Subcutaneous abdominal adipose tissue (tissue), 5 donors: Measurements from ENCODE around the gene STXBP5.

Experiments used
- H3K27ac ChIP-seq: one replicate; pipeline ENCODE4 v1.7.0; 2013; ENCODE audit warnings: low read depth, mild to moderate bottlenecking, inconsistent platforms, low read length, moderate library complexity
- H3K27me3 ChIP-seq, 5 donors: one replicate each; pipeline ENCODE4 v1.7.0; 2013; ENCODE audit warnings: low read length in 5 of 5, inconsistent platforms in 1 of 5; ENCODE audit not compliant: control insufficient read depth in 5 of 5, insufficient read depth in 4 of 5
- H3K36me3 ChIP-seq, 5 donors: one replicate each; pipeline ENCODE4 v1.7.0; 2013; ENCODE audit warnings: low read length in 5 of 5; ENCODE audit not compliant: control insufficient read depth in 5 of 5, insufficient read depth in 5 of 5
- H3K4me1 ChIP-seq, 5 donors: one replicate each; pipeline ENCODE4 v1.7.0; 2013; ENCODE audit warnings: low read length in 5 of 5, mild to moderate bottlenecking in 3 of 5, moderate library complexity in 1 of 5; ENCODE audit not compliant: control insufficient read depth in 5 of 5, insufficient read depth in 5 of 5
- H3K4me3 ChIP-seq, 5 donors: one replicate each; pipeline ENCODE4 v1.7.0; 2013; ENCODE audit warnings: low read length in 5 of 5, low read depth in 1 of 5
- H3K9ac ChIP-seq, 5 donors: one replicate each; pipeline ENCODE4 v1.7.0; 2013; ENCODE audit warnings: low read length in 5 of 5, mild to moderate bottlenecking in 4 of 5, moderate library complexity in 3 of 5
- H3K9me3 ChIP-seq, 5 donors: one replicate each; pipeline ENCODE4 v1.7.0; 2013; ENCODE audit warnings: low read length in 5 of 5; ENCODE audit not compliant: control insufficient read depth in 5 of 5
- donor health status: healthy.
- donor health status: healthy.
- donor health status: healthy.
- donor health status: healthy.
- donor health status: healthy.

The STXBP5 gene

DNA sequence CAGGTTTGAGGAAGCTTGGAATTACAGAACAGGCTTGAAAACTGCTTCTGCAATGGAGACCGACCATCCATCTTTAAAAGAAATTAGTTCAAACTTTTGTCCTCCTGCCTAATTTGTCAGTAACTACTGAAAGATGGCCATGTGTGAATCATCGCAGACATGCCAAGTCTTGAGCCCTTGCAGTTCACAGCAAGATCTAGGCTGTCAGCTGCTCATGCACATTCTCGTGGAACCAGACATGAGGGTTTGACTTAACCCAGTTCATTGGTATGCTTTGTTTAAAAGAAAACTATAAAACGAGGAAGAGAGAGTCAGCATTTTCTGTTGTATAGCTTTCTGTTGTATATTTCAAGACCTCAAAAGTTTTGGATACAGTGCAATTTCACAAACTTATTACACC lies 230.3 kb downstream of the STXBP5 start:
- H3K9ac ChIP-seq = no peak overlapping the region
- no peaks in the 10 kb centered on the region for H3K27me3 ChIP-seq
- no peak overlapping the region for H3K4me3 ChIP-seq
- no peaks in the 10 kb centered on the region for H3K9me3 ChIP-seq
- H3K4me1 ChIP-seq = no peaks in the 10 kb centered on the region
- no peak overlapping the region for H3K27ac ChIP-seq
- H3K36me3 ChIP-seq = no peaks in the 10 kb centered on the region

DNA sequence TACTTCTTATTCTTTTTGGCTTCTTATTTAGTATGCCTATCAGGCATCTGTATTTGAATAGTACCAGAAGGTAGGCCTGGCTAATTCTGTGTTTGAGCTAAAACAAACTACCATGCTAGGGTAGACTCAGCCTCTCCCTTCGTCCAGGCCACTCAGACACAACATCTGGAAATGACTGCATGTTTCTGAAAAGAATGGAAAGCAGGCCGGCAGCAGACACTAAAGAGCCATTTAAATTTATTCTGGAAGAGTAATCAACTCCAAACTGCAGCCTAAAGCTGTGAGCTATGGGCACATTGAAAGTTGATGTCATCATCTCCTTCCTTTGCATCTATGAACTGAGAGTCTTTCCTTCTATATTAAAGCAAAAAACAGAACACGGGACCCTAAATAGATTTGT lies 233.4 kb downstream of the STXBP5 start:
- H3K4me3 ChIP-seq = no peak overlapping the region
- no peak overlapping the region for H3K27ac ChIP-seq
- no peaks in the 10 kb centered on the region for H3K27me3 ChIP-seq
- no peaks in the 10 kb centered on the region for H3K36me3 ChIP-seq
- no peaks in the 10 kb centered on the region for H3K9me3 ChIP-seq
- peaks cover 0 to 5% (median 0%) of the 10 kb centered on the region in 5 donors for H3K4me1 ChIP-seq
- H3K9ac ChIP-seq = no peak overlapping the region

DNA sequence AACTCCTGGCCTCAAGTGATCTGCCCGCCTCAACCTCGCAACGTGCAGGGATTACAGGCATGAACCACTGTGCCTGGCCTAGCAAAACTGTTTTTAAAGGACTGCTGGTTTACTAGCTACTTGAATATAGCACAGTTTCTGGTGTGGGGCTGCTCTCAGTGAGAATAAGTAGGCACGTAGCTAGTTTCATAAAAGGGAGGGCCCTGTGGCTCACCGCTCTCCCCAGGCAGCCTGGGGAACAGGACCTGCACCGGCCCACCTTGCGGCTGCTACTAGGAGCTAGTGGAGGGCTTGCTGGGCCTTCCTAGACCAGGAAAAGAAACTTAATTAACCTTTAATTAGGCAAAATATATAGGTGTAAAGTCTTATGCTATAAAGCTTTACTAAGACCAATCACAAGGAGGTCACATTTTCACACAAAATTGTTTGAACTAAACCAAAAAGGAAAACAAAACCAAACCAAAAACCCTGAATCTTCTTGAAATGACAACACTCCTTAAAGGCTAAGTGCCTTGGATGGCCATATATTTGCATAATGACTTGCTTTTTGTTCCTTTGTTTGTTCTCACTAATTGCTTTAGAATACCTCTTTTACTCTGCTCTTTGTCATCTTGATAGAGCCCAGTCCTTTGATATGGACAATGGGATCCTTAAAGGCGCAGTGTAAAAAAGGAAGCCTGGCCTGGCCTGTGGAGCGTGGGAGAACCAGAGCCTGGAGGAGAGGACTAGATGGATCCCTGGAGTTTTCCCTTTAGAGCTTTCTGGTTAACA lies 234.7 kb downstream of the STXBP5 start:
- H3K36me3 ChIP-seq = no peaks in the 10 kb centered on the region
- H3K27me3 ChIP-seq = no peaks in the 10 kb centered on the region
- H3K27ac ChIP-seq = no peak overlapping the region
- H3K4me1 ChIP-seq = peaks cover 0 to 5% (median 0%) of the 10 kb centered on the region in 5 donors
- H3K9me3 ChIP-seq = no peaks in the 10 kb centered on the region
- no peak overlapping the region for H3K4me3 ChIP-seq
- H3K9ac ChIP-seq = no peak overlapping the region
